ENCODE data around the gene TEPSIN.

The TEPSIN gene, protein sequence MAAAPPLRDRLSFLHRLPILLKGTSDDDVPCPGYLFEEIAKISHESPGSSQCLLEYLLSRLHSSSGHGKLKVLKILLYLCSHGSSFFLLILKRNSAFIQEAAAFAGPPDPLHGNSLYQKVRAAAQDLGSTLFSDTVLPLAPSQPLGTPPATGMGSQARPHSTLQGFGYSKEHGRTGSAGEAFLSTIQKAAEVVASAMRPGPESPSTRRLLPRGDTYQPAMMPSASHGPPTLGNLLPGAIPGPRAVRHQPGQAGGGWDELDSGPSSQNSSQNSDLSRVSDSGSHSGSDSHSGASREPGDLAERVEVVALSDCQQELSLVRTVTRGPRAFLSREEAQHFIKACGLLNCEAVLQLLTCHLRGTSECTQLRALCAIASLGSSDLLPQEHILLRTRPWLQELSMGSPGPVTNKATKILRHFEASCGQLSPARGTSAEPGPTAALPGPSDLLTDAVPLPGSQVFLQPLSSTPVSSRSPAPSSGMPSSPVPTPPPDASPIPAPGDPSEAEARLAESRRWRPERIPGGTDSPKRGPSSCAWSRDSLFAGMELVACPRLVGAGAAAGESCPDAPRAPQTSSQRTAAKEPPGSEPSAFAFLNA

DNA sequence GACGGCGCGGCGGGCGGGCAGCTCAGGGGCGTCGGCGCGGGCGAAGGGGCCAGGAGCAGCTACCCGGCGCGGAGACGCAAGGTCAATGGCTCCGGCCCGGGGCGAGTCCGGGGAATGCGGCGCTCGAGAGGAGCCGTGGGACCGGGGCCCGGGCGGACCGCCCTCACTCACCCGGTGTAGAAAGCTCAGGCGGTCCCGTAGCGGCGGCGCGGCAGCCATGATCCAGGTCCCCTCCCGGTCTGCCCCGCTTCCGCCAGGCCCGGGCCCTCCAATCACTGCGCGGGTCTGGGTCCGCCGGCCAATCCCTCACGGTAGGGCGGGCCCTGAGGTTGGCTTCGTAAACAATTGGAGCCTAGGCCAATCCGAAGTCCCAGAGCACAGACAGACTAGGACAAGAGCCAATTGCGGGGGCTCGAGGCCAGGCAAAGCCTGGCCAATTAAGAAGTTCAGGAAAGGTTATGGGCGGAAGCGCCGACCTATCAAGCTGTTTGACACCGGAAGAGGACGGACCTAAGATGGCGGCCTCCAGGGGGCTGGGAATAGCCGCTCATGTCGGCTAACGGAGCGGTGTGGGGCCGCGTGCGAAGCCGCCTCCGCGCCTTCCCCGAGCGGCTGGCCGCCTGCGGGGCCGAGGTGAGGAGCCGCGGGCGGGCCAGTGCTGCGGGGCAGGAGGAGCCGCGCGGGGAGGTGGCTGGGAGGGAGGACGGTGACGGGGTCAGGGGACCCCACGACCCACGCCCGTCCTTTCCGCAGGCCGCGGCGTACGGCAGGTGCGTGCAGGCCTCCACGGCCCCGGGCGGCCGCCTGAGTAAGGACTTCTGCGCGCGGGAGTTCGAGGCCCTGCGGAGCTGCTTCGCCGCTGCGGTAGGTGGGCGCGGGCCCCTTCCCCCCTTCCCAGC is at the start of gene TEPSIN, which contains the start of gene NDUFAF8:
Gene TEPSIN, minus strand, starts transcription at position 241 of the 899 bp plus-strand sequence. Its CDS starts 22 bp downstream, at position 219.
Gene NDUFAF8, plus strand, starts transcription at position 504 of the 899 bp plus-strand sequence. Its CDS starts 46 bp downstream, at position 550.
- DNase-seq, result peak; percentile 98

DNA sequence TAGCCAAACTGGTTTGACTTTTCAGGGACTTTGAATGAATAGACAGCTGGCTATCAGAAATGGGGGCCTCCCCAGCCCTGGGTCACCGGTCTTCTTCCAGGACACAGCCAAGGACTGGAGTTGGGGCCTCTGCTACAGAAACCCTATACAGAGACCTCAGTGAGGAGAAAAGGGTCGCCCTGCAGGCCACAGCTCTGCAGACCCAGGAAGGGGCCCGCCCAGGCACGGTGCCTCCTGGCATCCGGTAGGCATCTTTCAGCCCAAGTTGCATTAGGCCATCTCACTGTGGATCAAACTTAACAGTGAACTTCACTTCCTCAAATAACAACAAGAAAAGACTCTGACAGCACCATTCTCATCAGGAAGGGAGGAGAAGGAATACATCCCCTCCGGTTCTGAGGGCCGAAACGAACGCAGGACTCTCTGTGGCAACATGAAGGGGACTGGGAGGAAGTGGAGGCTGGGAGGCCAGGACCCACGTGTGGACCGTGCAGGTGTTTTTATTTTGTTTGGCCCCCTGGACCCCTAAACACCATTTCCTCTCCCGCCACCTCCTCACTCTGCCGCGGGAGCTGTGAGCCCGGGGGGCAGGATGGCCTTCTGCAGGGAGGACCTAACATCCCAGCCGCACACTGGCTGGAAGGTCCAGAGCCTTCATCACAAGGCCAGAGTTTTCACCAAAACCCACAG is 49.0 kb upstream of the TEPSIN start:
- DNase-seq, result no peak

DNA sequence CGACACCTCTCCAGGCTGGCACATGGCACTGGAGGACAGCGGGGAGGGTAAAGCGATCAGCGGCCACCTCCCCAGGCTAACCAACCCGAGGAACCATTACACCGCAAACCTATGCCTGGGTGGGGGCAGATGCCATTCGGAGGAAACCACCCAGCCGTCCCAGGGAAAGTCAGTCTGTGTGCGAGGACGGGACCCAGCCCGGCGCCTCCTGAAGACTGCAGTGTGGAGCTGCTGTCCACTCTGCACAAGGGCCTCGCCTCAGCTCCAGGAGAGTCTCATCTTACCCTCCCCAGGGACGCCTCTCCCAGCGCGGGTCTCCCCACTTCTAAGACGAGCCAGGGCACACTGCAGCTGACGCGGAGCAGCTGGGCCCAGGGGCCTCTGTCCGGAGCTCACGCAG is 48.3 kb upstream of the TEPSIN start:
- DNase-seq, result no peak

DNA sequence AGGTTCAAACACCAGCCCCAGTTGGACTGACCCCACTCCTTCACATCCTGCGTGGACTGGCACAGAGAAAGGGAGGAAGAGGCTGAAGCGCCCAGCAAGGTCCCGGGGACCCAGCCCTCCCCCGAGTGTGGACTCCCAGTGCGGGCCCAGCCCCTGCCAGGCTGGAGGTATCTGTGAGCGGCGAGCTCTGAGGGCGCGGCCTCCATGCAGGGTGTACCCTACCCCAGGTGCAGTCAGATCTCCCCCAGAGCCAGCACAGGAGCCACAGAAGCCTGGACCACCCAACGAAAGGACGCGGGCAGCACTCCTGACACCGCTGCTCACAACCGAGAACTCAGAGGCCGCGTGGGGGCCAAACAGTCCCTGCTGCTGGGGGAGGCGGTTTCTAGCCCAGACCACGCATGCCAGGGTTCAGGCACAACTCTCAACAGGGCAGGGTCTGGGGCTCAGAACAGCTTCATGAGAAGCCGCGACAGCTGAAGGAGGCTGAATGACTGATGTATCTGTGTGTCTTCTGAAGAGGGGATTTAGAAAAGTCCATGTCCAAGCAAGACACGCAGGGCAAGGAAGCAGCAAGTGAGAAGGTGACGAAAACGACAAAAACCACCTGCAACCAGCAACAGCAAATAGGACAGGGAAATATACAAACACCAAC is 47.8 kb upstream of the TEPSIN start:
- no peak for DNase-seq

DNA sequence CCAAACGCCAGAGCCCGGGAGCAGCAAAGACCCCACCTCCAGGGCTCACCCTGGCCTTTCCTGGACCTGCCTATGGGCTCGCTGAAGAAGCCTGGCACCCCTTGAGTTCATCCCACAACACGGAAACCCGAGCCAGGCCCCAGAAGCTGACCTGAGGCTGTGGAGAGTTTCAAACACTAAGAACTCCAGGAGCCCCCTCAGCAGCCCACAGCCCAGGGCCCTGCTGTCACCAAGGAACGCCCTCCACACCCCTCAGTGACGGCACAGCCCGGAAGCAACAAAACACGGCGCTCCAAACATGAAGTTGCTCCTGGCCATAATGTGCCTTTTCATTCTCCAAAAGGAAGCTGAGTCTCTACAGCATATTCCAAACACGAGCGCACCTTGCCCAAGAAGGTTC is 47.0 kb upstream of the TEPSIN start:
- no peak for DNase-seq

DNA sequence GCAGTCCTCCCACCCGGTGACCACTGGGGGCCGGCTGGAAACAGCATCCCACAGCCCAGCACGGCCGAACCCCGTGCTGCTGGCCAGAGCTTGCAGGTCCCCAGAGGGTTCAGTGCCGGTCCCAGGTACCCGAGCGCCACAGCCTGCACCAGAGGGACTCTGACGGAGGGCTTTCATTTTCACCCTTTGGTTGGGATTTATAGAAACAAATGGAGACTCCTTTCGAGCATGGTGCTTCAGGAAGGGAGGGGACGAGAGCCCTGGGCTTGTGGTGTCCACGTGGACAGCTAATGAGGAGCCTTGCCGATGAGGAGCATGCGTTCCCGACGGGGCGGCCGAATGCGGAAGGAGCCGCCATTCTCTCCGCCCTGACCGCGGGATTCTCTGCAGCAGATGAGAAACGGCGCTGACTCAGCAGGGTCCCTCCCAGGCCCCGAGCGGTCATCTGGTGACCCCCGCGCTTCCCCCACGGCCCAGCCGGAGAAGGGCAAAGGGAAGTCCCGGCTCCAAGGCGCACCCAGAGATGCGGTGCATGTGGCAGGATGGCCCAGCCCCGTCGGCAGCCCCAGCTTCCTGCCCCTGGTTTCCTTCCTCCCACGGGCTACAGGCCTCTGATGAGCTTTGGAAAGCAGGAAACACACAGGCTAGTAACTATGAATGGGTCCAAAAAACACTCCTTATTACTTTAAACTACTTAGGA is 46.5 kb upstream of the TEPSIN start:
- DNase-seq, result peak; percentile 59

DNA sequence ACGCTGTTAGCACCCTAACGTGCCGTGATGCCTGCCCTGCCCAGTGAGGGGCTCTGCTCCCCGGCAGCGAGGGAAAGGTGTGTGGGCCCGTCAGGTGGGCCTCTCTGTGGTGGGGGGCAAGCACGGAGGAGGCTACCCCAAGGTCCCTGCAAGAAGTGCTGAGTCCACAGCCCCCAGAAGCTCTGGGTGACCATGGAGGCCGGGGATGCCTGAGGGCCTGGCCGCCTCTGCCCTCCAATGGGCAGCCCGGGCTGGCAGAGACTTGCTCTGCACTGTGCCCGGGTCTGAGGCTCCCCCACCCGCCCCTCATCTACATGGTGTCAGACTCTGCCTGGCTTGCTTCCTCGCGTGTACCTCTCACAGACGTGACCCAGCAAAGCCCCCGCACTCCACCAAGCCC is 44.0 kb upstream of the TEPSIN start:
- DNase-seq, result no peak

DNA sequence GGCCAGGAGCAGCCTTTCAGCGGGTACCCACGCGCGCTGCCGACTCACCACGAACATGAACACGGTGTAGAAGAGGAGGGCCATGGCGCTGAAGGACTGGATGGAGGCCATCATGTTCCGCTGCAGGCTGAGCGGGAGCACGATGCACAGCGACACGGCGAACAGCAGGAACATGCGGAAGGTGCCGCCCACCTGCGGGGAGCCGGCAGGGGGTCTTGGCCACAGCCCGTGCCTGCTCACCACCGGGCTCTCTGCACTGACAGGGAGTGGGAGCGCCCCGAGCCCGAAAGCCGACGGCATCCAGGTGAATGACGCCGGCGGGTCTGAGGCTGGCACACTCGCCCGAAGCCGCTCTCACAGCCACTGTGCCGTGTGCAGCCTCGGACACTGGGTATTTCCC is 43.3 kb upstream of the TEPSIN start:
- no peak for DNase-seq

DNA sequence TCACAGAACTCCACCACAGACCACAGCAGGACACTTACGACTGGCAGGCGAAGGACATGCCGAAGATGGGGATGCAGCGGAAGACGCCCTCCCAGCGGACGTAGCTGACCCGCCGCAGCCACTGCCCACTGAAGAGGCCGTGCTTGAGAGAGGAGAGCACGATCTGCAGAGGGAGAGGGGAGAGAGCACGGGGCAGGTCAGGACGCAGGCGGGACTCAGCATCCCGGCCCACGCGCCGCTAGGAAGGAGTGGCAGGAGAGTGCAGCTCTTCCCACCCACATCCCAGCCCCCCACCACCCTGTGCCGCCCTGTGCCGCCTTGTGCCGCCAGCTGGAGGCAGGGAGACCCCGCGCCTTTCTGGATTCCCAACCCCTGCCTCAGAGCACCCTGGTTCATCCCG is 41.7 kb upstream of the TEPSIN start:
- DNase-seq, result no peak

DNA sequence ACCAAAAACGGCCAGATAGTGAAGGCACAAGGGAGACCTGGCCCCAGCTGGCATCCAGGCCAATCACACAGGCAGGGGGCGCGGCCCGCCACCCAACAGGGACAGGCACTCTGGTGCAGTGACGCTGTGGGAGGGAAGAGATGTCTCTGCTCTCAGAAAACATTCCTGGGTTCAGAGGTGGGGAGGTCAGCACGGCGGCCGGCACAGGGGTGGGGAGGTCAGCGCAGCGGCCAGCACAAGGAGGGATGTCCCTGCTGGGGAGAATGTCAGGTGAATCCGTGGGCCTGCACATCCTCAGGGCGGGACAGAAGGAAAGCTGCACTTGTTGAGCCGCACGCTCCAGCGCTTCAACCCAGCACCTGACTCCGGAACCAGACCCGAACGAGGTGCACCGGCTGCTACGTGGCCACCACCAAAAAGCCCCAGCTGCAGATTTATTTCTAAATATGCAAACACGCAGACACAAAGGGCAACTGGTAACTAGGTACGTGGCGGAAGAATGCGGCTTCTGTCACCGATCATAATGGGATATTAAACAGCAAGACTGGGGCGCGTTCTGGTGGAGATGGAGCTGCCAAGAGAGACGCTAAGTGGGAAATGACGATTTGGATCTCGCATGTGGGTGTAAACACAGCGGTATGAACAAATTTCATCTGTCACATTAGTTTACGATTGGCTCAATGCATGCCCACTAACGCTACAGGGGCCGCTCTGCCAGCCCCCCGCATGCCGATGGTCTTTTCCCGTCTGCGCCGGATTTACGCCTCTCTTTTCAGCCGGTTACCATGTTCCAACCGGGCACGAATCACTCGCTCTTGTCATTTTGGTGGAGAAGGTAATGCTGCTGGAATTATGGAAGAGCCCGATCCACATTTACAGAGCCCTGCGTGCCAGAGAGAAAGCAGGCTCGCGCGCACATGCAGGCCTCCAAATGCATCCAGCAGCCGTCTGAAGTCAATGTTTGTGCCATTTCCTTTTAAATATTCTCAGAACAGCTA is 40.7 kb upstream of the TEPSIN start:
- DNase-seq, result no peak

DNA sequence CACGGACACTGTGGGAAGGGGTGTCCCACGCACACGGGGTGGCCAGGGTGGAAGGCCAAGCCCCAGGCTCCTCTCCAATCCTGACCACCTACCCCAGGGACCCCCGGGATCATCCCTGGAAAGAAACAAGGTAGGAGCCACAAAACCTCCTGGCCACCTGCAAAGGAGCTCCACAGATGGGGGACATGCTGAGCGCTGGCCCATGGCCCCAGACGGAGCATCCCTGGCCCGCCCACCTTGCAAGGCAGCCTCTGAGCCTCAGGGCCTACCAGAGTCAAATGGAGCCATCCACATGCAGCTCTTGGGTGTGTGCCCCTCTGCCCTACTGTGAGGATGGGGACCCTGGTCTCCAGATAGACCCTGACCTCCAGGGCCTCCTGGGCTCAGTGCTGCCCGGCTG is 40.0 kb upstream of the TEPSIN start:
- DNase-seq, result no peak

DNA sequence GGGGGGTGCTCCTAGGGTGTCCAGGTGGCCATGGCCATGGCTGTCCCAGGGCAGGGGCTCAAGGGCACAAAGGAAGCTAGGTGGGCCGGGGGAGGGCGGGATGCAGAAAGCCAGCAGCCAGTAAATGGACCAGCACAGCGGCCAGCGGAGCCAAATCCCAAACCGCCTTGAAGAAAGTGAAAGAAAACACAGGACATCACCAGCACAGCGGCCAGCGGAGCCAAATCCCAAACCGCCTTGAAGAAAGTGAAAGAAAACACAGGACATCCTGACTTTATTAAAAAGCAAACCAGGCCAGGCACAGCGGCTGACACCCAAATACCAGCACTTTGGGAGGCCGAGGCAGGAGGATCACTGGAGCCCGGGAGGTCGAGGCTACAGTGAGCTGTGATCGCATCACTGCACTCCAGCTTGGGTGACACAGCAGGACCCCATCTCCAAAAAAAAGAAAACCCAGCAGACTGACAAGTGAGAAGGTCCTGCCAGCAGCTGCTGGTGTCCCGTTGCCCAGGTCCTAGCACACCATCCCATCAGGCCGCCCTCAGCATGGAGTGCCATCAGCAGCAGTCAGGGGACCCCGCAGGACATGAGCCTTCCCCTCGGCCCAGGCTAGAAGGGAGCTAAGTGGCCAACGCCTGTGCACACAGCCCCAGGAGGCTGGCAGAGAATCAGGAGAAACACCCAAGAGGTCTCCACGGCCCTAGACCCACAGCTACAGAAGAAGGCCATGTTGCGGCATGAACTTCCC is 39.3 kb upstream of the TEPSIN start:
- no peak for DNase-seq

DNA sequence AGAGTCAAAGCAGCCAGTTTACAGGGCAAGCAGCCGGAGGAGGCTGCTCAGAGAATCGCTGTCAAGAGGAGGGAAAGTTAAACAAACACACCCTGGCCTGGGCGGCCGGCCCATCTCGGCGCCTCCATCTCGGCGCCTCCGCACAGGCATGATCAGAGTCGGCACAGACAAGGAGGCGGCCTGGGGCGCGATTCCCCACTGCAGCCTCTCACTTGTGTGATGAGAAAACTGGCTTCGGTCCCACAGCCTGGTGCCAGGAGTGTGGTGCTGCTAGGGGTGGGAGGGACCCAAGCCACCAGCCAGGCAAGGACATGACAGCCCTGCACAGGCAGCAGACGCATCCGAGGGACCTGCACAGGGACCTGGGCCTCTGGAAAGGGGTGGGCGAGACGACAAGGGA is 38.6 kb upstream of the TEPSIN start:
- no peak for DNase-seq

DNA sequence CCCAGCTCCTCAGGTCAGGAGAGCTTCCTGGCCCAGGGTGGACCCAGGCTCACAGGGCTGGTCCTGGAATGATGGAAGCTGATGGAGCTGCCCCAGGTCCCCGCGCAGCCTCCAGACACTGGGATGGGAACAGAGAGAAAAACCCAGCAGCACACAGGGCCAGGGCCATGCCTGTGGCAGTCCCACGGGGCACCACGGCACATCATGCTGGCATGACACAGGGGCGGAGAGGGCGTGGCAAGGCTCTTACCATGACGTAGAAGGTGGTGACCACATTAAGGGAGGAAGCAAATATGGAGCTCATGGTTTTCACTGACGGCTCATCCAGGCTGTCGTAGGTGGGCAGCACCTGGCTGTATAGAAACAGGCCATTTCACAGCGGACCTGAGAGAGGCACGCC is 37.9 kb upstream of the TEPSIN start:
- DNase-seq, result no peak

DNA sequence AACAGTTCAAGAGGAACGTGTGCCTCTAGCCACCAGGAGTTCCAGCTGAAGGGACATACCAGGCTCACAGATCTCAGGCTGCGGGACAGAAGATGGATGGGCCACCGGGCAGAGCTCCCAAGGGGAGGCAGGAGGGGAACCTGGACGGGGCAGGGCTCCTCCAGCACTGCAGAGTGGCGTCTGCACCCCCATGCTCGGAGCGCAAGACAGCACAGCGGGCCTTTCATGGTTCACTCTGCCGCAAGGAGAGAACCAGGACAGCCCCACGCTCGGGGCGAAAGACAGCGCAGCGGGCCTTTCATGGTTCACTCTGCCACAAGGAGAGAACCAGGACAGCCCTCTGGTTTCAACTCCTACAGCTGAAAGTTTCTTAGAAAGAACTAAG is 35.6 kb upstream of the TEPSIN start:
- no peak for DNase-seq

DNA sequence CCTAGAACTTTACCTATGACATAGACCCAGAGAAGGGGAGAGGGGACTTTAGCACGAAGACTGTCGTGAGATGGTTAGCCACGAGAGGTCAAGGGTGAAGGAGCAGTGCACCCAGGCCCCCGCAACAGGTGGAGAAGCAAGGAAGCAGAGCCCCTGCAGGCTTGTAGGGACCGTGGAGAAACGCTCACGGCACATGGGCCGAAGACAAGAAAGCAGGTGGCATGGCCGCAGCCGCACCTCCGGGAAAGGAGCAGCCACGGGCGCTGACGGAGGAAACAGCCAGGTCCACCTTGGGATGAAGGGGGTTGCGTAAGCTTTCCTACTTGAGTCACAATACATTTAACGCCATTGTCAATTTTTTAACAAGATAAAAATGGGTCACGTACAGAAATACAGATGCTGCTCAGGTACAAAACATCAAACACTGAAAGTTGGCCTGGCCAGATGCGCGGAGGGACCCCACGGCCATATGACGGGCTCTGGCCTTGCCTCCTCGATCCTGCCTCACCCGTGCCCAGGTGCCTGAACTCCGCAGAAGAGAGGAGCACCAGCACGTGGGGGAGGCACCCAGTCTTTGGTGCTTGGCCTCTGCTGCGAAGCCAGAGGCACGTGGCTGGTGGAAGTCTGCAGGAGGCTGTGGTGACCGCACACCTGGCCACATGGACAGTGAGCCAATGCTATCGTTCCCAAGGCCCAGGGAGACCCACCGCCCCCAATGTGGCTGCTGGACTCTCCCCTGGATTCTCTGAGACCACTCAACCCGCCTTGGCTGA is 35.0 kb upstream of the TEPSIN start:
- DNase-seq, result no peak

DNA sequence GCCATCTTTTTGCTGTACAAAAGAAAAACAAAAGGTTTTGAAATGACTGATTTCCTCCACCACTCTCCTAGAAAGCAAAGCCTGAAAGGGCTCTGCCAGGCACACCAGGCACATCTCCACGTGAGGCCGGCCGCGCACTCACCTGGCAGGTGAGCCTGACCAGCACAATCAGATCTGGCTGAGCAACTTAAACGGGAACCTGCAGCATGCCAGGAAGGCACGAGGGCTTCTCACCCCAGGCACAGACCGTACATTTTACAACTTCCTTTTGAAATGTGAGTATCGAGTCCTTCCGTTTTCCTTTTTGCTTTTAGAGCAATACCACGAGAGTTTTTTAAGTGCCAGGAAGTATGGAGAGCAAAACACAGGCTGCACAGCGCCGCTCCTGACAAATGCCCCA is 33.8 kb upstream of the TEPSIN start:
- no peak for DNase-seq

DNA sequence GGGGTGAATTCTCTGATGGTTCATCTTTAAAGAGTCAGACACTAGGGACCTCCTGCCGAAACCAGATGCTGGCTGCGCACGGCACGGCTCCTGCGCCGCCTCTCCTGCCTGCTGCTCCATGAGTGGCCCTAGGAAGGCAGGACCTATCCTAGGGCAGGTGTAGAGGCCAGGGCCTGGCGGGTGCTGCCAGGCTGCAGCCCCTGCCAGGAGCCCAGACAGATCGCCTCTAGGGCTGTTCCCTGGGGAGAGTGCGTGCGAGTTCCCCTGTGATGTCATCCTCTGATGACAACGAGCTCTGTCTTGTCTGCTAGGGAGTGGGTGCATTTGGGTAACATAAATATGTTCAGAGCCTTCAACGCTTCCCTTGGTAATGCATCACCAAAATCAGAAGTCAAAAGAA is 32.4 kb upstream of the TEPSIN start:
- DNase-seq, result no peak

DNA sequence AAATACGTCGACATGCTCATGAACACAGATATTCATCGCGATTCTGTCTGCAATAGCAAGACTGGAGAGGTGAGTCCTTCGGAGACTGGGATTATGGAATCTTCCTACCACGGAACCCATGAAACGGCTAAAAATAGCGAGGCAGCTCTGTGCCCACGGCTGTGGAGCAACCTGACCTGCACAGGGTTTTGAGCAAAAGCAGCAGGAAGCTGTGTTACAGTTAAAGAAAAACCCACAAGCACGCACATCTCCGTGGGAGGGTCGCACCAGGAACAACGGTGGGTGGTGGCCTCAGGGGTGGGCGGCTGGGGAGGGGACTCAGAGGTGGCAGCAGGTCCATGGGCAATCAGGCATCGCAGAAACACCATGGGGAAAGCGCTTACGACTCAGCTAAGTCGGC is 31.4 kb upstream of the TEPSIN start:
- no peak for DNase-seq

Data from CD4-positive, alpha-beta T cell treated with Interleukin-4 for 4 hours (primary cell).